Adrenal gland (tissue), 5 donors: Measurements from ENCODE around the gene SCN10A.

ENCODE experiments used
- POLR2A ChIP-seq, 2 donors: fragments of 450-650 bp; IDR thresholded peaks; one replicate each; pipeline ENCODE4 v1.6.1; 2017; ENCODE audit warnings: antibody characterized with exemption in 2 of 2, mild to moderate bottlenecking in 2 of 2, moderate library complexity in 1 of 2
- TF ChIP-seq, protein P1 (sequence below), 6 experiments: fragments of 450-650 bp in 4 of 6; fragments of 200-600 bp in 2 of 6; sonication (generic) in 1 of 6; IDR thresholded peaks; 1 replicate in 5 of 6; 2 replicates in 1 of 6; pipeline versions ENCODE4 v1.5.1 to v1.8.0; 2016 to 2021; ENCODE audit warnings: antibody characterized with exemption in 6 of 6, mild to moderate bottlenecking in 2 of 6, moderate library complexity in 1 of 6
- donor health status: DM: no; HTN: no; CAD: no.

DNA sequence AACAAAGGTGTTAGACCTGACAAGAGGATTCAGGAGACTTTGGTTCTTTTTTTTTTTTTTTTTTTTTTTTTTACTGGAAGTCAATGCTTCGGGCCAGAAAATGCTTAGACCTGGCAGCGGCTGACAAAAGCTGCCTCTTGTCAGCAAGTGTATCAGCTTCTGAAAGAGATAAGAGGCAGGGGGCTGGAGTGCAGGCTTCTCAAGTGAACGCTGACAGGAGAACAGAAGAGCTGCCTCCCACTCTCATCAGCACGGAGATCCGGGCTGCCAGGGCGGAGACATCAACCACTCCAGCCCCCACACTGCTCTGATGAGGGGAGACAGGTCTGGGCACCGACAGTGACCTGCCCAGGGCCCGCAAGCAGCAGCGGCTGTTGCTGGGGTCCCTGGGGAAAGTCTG is 157.2 kb downstream of the SCN10A start:
- TF ChIP-seq, protein P1, sequence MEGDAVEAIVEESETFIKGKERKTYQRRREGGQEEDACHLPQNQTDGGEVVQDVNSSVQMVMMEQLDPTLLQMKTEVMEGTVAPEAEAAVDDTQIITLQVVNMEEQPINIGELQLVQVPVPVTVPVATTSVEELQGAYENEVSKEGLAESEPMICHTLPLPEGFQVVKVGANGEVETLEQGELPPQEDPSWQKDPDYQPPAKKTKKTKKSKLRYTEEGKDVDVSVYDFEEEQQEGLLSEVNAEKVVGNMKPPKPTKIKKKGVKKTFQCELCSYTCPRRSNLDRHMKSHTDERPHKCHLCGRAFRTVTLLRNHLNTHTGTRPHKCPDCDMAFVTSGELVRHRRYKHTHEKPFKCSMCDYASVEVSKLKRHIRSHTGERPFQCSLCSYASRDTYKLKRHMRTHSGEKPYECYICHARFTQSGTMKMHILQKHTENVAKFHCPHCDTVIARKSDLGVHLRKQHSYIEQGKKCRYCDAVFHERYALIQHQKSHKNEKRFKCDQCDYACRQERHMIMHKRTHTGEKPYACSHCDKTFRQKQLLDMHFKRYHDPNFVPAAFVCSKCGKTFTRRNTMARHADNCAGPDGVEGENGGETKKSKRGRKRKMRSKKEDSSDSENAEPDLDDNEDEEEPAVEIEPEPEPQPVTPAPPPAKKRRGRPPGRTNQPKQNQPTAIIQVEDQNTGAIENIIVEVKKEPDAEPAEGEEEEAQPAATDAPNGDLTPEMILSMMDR (IDR thresholded peaks at IDR 0.05) = no peak
- no peak for TF ChIP-seq POLR2A (IDR thresholded peaks at IDR 0.05)
